Activated T-helper 1 cell treated with anti-CD3 and anti-CD28 coated beads, Interleukin-12 subunit alpha, Interleukin-12 subunit beta, Interleukin-2, Interleukin-4 antibody, amounts not matched to agents 30 ng/mL and 10 ng/mL and 1 ng/mL, durations not matched to agents 14 hours and 24 hours and 36 hours (primary cell): ENCODE data around the gene TGFBRAP1. TPM values are rescaled to one million over a fixed set of nuclear protein-coding genes. Genes with fewer than 3 reads are reported as not detected.

ENCODE experiments used
- DNase-seq: peaks from one replicate; pipeline ENCODE4 v3.0.0; 2021; ENCODE audit warnings: low spot score
- H3K27ac Mint-ChIP-seq: one replicate; pipeline ENCODE4 v1.8.0; 2021; ENCODE audit warnings: mild to moderate bottlenecking, mixed read lengths
- H3K27me3 Mint-ChIP-seq: one replicate; pipeline ENCODE4 v1.8.0; 2022; ENCODE audit warnings: mild to moderate bottlenecking, moderate library complexity, mixed read lengths; ENCODE audit not compliant: insufficient read depth
- H3K36me3 Mint-ChIP-seq: one replicate; pipeline ENCODE4 v1.8.0; 2021; ENCODE audit warnings: low read depth, mixed read lengths
- H3K4me1 Mint-ChIP-seq: one replicate; pipeline ENCODE4 v1.8.0; 2021; ENCODE audit warnings: low read depth, mixed read lengths
- H3K4me3 Mint-ChIP-seq: one replicate; pipeline ENCODE4 v1.8.0; 2021; ENCODE audit warnings: mild to moderate bottlenecking, moderate library complexity, mixed read lengths
- H3K9me3 Mint-ChIP-seq: one replicate; pipeline ENCODE4 v1.8.0; 2021; ENCODE audit warnings: mixed read lengths
- intact Hi-C: fragments of 100-400 bp; cut with micrococcal nuclease; formaldehyde crosslinking; loops from one replicate; pipeline ENCODE4 v1.15.1; 2024
- total RNA-seq: library from RNA; stranded (reverse); gene quantifications from 2 replicates; pipeline ENCODE4 v1.2.3, GENCODE V29; 2022

TGFBRAP1 gene
- total RNA-seq = 23.1 and 27.3 TPM in 2 replicates

GRCh38 chr2:105329561-105330495 lies at the start of gene TGFBRAP1:
Gene TGFBRAP1 (minus strand): TSS chr2:105329735. CDS start chr2:105308301, 21,434 bp downstream.
- DNase-seq = peak; percentile 56
- Mint-ChIP-seq H3K9me3 (no peaks in the 10 kb centered on the region), H3K4me3 (peak within 1 kb of the TSS; percentile 90), H3K27me3 (no peaks in the 10 kb centered on the region), H3K27ac (peak within 1 kb of the TSS; percentile 91), H3K36me3 (peaks cover 2% of the 10 kb centered on the region), H3K4me1 (peaks cover 31% of the 10 kb centered on the region)
- intact Hi-C loops = loop anchor here (1.0 to 10.0 kb wide), 4 partner anchors 7 to 765 kb away; partner anchors contain the start of genes C2orf49 and FHL2

- H3K4me3 Mint-ChIP-seq = no peak overlapping the region
- intact Hi-C loops = loop anchor here (10.0 kb wide), 1 partner anchor 416 kb away; no protein-coding TSS in a partner anchor
- H3K36me3 Mint-ChIP-seq = no peaks in the 10 kb centered on the region
- no peak for DNase-seq
- no peaks in the 10 kb centered on the region for H3K27me3 Mint-ChIP-seq
- H3K4me1 Mint-ChIP-seq = peaks cover 7% of the 10 kb centered on the region
- no peak overlapping the region for H3K27ac Mint-ChIP-seq
- no peaks in the 10 kb centered on the region for H3K9me3 Mint-ChIP-seq
Observed at GRCh38 chr2:105378921-105379383, 49.4 kb upstream of the TGFBRAP1 start.

- Mint-ChIP-seq H3K27ac (no peak overlapping the region), H3K4me1 (peaks cover 12% of the 10 kb centered on the region), H3K9me3 (no peaks in the 10 kb centered on the region), H3K27me3 (no peaks in the 10 kb centered on the region), H3K36me3 (no peaks in the 10 kb centered on the region), H3K4me3 (no peak overlapping the region)
- no peak for DNase-seq
- intact Hi-C loops = loop anchor here (10.0 kb wide), 1 partner anchor 416 kb away; no protein-coding TSS in a partner anchor
Observed at GRCh38 chr2:105378276-105378840, 48.8 kb upstream of the TGFBRAP1 start.

GRCh38 chr2:105377871-105378270 lies 48.3 kb upstream of the TGFBRAP1 start:
- peaks cover 1% of the 10 kb centered on the region for H3K36me3 Mint-ChIP-seq

GRCh38 chr2:105376789-105377240 lies 47.3 kb upstream of the TGFBRAP1 start:
- Mint-ChIP-seq H3K27ac (no peak overlapping the region), H3K9me3 (no peaks in the 10 kb centered on the region), H3K27me3 (no peaks in the 10 kb centered on the region), H3K4me3 (no peak overlapping the region), H3K36me3 (peaks cover 2% of the 10 kb centered on the region), H3K4me1 (peaks cover 19% of the 10 kb centered on the region)
- intact Hi-C loops = loop anchor here (10.0 kb wide), 1 partner anchor 418 kb away; no protein-coding TSS in a partner anchor
- DNase-seq = no peak

More at GRCh38 chr2:105377871-105378270, 48.3 kb upstream of the TGFBRAP1 start:
- intact Hi-C loops = loop anchor here (10.0 kb wide), 1 partner anchor 417 kb away; no protein-coding TSS in a partner anchor
- Mint-ChIP-seq H3K27ac (no peak overlapping the region), H3K9me3 (no peaks in the 10 kb centered on the region), H3K4me1 (peaks cover 17% of the 10 kb centered on the region), H3K27me3 (no peaks in the 10 kb centered on the region), H3K4me3 (no peak overlapping the region)
- DNase-seq = no peak

- intact Hi-C loops = loop anchor here (10.0 kb wide), 1 partner anchor 419 kb away; no protein-coding TSS in a partner anchor
- H3K27ac Mint-ChIP-seq = no peak overlapping the region
- no peaks in the 10 kb centered on the region for H3K27me3 Mint-ChIP-seq
Observed at GRCh38 chr2:105376010-105376409, 46.5 kb upstream of the TGFBRAP1 start.

GRCh38 chr2:105375001-105375561 lies 45.5 kb upstream of the TGFBRAP1 start:
- Mint-ChIP-seq H3K27ac (peak overlapping the region; percentile 16), H3K27me3 (no peaks in the 10 kb centered on the region), H3K4me1 (peaks cover 20% of the 10 kb centered on the region), H3K4me3 (no peak overlapping the region), H3K36me3 (peaks cover 2% of the 10 kb centered on the region), H3K9me3 (no peaks in the 10 kb centered on the region)
- DNase-seq = no peak
- intact Hi-C loops = loop anchor here (10.0 kb wide), 1 partner anchor 420 kb away; no protein-coding TSS in a partner anchor

More at GRCh38 chr2:105376010-105376409, 46.5 kb upstream of the TGFBRAP1 start:
- Mint-ChIP-seq H3K9me3 (no peaks in the 10 kb centered on the region), H3K4me3 (no peak overlapping the region), H3K36me3 (peaks cover 2% of the 10 kb centered on the region), H3K4me1 (peaks cover 19% of the 10 kb centered on the region)
- no peak for DNase-seq

- Mint-ChIP-seq H3K36me3 (peaks cover 2% of the 10 kb centered on the region), H3K27me3 (no peaks in the 10 kb centered on the region), H3K4me1 (peaks cover 26% of the 10 kb centered on the region), H3K9me3 (no peaks in the 10 kb centered on the region), H3K4me3 (peak overlapping the region; percentile 68), H3K27ac (peak overlapping the region; percentile 87)
- intact Hi-C loops = loop anchor here (10.0 kb wide), 1 partner anchor 421 kb away; no protein-coding TSS in a partner anchor
- peak; percentile 30 for DNase-seq
Observed at GRCh38 chr2:105373895-105374401, 44.4 kb upstream of the TGFBRAP1 start.

- Mint-ChIP-seq H3K4me3 (no peak overlapping the region), H3K27me3 (no peaks in the 10 kb centered on the region), H3K27ac (peak overlapping the region; percentile 2), H3K36me3 (peaks cover 2% of the 10 kb centered on the region), H3K4me1 (peaks cover 26% of the 10 kb centered on the region), H3K9me3 (no peaks in the 10 kb centered on the region)
- DNase-seq = no peak
- intact Hi-C loops = loop anchor here (10.0 kb wide), 1 partner anchor 421 kb away; no protein-coding TSS in a partner anchor
Observed at GRCh38 chr2:105373344-105373781, 43.8 kb upstream of the TGFBRAP1 start.

- no peak for DNase-seq
- Mint-ChIP-seq H3K36me3 (peaks cover 4% of the 10 kb centered on the region), H3K4me3 (no peak overlapping the region), H3K4me1 (peaks cover 26% of the 10 kb centered on the region), H3K27ac (no peak overlapping the region), H3K27me3 (no peaks in the 10 kb centered on the region), H3K9me3 (no peaks in the 10 kb centered on the region)
- intact Hi-C loops = loop anchor here (10.0 kb wide), 1 partner anchor 423 kb away; no protein-coding TSS in a partner anchor
Observed at GRCh38 chr2:105371810-105372209, 42.3 kb upstream of the TGFBRAP1 start.

GRCh38 chr2:105371156-105371555 lies 41.6 kb upstream of the TGFBRAP1 start:
- Mint-ChIP-seq H3K9me3 (no peaks in the 10 kb centered on the region), H3K36me3 (peaks cover 4% of the 10 kb centered on the region), H3K4me3 (no peak overlapping the region), H3K27ac (no peak overlapping the region), H3K27me3 (no peaks in the 10 kb centered on the region), H3K4me1 (peaks cover 26% of the 10 kb centered on the region)
- intact Hi-C loops = loop anchor here (10.0 kb wide), 1 partner anchor 424 kb away; no protein-coding TSS in a partner anchor
- DNase-seq = no peak
